GM19238 (cell line): ENCODE data around the gene CD74.

Experiments used
- DNase-seq: peaks from one replicate; pipeline ENCODE4 v3.0.0; 2011; ENCODE audit warnings: low spot score; ENCODE audit not compliant: insufficient read length

CD74 gene

DNA sequence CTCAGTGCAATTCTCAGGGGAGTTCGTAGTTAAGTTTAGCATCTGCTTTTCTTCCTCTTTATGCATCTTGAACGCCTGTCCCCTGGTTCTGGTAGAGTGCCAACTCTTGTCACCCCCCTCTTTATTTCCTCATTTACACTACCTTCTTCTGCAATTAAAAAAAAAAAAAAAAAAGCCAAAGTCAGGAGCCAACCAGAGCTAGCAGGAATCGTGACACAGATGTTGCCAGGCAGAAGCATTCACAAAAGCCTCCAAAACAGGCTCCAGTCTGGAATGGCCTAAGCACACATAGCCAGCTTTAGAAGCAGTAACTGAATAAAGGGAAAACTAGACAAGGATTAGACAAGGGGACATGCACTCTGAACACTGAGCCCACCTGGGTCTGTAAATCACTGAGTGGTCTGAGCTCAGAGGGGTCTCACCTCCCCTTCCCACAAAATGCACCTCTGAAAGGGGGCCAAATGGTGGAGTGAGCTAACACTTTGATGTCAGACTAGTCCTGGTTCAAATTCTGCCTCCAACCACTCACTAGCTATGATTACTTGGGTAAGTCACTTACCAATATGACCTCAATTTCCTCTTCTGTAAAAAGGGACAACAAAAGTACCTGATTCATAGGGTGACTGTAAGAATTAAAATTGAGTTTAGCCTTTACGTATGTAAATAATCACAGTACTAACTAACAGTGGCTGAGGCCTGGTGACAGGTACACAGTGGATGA lies 2.0 kb downstream of the CD74 start:
- DNase-seq: no peak

GRCh38 chr5:150409638-150410523 lies 2.8 kb downstream of the CD74 start:
- DNase-seq: no peak

GRCh38 chr5:150408231-150408943 lies 4.3 kb downstream of the CD74 start:
- no peak for DNase-seq

DNA sequence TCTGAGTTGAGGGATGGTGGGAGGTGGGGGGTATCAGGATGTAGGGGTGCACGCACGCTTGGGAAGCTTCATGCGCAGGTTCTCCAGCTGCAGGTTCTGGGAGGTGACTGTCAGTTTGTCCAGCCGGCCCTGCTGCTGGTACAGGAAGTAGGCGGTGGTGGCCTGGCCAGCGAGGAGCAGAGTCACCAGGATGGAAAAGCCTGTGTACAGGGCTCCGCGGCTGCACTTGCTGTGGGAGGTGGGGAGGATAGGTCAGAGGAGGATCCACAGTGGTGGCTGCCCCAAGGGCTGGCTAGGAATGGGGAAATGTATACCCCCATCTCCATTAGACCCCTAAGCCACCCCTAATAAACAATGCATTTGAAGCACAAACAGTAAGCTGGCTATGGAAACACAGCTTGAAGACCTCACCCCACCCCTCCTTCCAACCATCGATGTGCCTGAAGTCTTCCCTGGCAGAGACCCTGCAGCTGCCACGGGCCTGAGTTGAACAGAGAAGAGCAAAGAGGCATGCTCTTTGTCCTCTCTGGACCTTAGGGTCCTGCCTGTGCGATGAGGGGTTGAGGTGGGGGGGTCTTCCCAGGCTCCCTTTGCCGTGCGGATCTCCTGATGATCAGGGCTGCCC lies 5.5 kb downstream of the CD74 start:
- no peak for DNase-seq

DNA sequence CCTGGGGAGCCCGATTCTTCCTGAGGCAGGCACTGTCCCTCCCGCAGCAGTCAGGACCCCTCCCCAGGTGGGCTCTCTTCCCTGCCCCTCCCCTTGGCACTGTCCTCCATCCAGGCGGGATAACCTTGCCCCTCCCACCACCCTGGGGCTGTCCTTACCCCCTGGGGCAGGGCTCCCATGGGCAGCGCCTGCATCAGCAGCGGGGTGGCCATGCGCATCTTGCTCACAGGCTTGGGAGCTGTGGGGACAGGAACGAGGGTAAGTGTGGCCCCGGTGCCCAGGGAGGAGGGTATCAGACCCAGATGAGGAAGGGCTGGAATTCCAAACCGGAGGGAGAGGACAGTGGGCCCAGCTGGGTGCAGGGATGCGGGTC lies 6.0 kb downstream of the CD74 start:
- DNase-seq: no peak

DNA sequence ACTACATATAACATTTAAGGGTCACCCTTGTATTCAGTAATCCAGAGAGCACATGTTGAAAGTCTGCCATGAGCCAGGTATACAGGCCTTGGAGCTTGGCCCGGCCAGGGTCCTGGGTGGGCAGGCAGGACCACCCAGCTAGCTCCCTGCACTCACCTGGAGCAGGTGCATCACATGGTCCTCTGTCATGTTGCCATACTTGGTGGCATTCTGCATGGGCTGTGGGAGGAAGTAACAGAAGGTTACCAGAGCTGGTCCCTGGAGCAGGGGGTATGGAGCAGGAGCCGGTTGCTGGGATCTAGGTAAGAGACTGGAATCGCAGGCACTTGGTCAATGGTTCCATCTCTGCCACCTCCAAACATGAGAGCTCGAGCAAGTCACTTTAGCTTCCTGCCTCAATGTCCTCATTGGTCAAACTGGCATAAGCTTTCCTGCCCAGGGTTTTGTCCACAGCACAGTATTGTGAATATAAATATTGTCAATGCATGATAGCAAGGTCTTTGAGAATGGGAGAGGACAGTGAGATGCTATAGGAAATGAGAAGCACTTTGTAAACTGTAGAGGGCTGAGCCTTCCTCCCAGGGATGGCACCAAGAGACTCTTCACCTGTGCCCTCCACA lies 6.5 kb downstream of the CD74 start:
- no peak for DNase-seq

DNA sequence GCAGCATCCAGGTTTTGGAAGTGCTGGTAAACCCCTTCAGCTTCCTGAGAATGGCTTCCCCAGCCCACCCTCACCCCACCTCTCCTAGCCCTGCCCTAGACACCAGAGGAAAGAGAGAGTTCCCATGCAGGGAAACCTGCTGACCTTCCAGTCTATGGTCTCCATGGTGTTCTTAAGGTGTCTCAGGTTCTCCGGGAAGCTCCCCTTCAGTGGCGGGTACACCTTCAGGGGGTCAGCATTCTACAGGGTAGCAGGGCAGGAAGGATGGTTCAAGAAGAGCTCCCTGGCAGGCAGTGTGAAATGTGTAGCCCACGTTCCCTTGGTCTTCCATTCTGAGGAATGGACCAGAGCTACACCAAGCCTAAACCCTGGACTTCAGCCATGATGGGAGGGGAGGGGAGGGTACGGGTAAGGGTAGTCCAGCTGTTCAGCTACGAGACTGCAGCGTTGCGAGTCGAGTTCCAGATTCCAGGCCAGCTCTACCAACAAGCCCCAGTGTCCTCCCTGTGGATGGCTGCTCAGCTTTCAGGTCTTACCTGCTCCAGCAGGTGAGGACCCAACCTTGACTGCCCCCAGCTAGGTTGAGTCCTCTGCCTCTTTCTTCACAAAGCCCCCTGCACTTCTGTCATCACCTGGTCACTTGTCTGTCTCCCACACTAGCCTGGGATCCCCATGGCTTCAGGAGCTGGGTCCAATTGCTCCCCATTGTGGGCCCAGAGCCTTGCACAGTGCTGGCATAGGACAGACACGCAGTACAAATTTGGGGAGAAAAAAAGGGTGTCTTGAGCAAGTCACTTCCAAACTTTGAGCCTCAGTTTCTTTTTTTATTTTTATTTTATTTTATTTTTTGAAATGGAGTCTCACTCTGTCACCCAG lies 7.5 kb downstream of the CD74 start:
- no peak for DNase-seq

- no peak for DNase-seq
These were observed 8.2 kb downstream of the CD74 start for GRCh38 chr5:150404535-150404934.

DNA sequence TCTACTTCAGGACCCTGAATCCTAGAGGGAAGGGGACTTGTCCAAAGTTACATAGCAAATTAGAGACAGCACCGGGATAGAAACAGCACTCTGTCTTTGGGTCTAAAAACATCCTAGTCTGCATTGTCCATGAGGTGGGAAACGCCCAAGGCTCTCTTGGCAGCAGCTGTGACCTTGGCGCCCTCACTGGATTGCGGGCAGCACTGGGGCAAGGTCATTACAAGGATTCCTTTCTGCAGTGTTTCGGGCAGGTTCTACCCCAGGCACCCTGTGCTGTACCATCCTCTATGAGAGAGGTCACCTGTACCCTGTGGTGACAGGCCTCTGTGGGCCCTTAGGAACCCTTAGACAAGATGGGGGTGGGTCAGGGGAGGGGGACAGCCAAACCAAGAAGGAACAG lies 8.6 kb downstream of the CD74 start:
- DNase-seq: no peak

GRCh38 chr5:150402901-150403342 lies 9.8 kb downstream of the CD74 start:
- DNase-seq: no peak

GRCh38 chr5:150402229-150402773 lies 10.4 kb downstream of the CD74 start:
- no peak for DNase-seq

DNA sequence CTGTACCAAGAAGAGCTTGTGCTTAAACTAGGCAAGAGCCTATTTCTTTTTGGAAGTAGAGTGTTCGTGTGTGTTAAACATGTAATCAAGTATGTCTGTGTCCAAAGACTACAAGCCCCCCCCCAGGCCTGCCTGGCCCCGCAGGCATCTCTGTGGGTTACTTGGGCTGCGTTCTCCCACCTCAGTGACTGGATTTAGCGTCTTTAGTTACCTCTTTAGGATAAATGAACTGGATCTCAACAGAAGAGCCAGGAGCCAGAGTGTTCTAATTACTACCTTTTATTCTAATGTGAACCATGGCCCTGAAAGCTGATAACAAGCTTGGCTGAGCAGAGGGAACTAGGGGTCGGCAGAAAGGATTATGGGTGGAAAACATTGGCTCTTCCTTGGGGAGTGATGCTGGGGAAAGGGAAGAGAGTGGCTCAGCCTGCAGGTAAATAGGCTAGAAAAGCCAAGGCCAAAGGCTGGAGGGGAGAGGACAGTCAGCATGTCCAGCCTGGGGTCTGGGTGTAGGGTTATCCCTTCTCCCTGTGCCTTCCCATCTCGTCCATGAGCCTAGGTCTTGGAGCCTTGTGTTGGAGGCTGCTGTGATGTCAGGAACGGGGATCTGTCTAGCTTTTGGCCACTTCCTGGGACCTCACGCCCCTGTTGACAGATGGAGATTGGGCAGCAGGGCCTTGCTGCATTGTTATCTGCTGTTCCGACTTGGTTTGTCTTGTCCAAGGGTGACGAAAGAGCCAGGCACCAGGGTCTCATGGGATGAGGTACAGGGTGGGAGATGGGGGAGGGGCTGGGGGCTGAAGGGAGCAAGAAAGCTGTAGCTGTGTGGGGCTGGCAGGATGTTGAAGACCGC lies 11.1 kb downstream of the CD74 start:
- no peak for DNase-seq

- no peak for DNase-seq
These were observed 11.7 kb downstream of the CD74 start for GRCh38 chr5:150401076-150401375.

DNA sequence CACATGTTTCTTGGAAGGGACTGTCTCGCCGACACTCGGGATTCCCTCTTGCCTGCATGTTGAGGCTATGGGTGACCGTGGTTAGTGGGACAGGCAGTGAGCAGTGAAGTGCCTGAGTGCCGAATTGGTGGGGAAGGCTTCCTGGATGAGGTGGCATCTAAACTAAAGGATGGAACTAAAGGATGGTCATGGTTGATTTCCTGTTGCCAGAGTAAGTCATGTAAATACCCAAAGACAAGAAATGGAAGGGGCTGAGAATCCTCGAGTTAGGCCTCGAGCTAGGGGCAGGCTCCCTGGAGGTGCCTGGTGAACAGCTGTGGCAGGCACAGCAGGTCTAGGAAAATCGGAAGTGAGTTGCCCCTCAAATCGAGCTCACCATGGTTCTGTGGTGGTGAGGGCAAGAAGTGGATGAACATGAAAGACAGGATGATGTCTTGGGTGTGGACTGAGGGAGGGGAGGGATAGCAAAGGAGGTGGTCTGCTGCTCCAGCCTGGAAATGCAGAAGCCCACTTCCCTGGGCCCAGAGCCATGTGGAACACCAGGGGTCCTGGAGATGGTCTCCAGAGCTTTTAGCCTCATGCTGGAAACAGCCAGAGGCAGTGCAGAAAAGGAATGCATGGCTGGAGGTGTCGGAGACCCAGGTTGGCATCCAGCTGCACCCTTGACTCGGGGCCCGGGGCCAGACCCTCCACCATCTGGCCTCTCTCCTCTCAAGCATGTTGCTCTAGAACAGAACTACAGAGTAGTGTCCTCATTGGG lies 12.2 kb downstream of the CD74 start:
- DNase-seq: no peak

GRCh38 chr5:150399524-150400211 lies 13.0 kb downstream of the CD74 start:
- no peak for DNase-seq

- DNase-seq: peak; percentile 71
These were observed 13.8 kb downstream of the CD74 start for GRCh38 chr5:150398722-150399523.
